Iris pigment epithelial cell (primary cell): ENCODE data around the gene SYT17.

Source experiments
- DNase-seq: peaks from one replicate; pipeline ENCODE4 v3.0.0-alpha.2; 2011; ENCODE audit warnings: low read depth

Gene SYT17

DNA sequence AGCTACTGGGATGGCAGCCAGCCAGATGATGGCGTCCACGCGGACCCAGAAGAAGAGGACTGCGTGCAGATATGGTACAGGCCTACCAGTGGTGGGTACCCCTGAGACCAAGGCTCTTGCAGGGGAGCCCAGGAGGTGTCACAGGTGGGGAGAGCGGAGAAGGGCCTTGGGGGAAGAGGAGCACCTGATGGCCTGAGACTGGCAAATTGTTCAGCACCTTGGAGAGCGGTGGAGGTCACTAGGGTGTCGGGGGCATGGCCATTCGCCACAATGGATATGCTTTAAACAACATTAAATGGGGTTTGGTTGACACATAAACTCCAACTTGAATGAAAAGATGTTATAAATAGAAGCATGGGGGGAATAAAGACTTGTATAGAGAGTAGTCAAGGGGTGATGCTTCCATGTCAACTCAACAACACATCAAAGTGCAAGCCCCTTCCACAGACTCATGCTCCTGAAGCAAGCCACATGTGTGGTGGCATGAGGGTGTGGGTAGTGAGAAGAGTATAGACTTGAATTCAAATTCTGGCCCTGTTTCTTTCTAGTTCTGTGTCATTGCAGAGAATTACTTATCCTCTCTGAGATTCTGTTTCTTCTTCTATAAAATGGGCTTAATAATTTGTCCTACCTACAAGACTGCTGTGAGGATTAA, 139.7 kb downstream of the SYT17 start:
- no peak for DNase-seq

GRCh38 chr16:19308392-19308791, 140.4 kb downstream of the SYT17 start:
- DNase-seq = no peak

GRCh38 chr16:19309178-19309577, 141.1 kb downstream of the SYT17 start:
- DNase-seq = no peak

DNA sequence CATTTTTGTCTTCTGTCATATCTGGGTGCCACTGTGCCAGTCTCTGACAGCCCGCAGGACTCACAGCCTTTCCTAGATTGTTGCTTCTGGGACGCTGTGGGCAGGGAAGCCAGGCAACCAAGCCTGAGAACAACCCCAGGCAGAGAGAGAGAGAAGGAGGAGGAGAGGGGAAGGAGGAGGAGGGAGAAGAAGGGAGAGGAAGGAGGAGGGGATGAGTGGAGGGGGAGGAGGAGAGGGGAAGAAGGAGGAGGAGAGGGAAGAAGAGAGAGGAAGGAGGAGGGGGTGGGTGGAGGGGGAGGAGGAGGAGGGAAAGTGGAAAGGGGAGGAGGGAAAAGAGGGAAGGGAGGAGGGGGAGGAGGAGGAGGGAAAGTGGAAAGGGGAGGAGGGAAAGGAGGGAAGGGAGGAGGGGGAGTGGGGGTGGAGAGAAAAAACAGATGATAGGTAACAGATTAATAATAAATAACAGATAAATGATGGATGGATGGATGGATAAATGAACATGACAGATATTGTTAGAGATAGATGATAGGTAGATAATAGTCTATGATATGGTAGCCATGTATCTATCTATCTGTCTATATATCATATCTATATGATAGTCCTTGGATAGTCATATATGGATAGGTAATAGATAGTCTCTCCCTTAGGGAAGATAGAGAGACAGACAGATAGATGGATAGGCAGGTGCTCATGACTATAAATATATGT, 146.8 kb downstream of the SYT17 start:
- no peak for DNase-seq

GRCh38 chr16:19315889-19316433, 147.9 kb downstream of the SYT17 start:
- no peak for DNase-seq

DNA sequence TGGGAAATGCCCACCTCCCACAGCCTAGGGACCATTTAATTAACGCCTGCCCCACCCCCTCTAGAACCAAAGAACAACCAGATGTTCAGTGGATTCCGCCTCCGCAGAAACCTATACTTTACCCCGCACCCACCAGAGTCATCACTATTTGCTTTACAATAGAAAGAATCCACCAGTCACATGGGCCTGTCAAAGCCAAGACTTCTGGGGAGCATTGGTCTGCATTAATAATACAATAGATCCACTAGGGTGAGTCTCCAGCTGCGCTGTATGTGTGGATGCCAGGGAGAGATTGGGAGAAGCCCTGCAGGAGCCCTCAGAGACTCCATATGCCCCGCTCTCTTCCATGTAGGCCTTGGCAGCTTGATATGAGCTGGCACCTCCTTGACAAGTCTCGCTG, 148.8 kb downstream of the SYT17 start:
- DNase-seq = no peak
